ENCODE data around the gene CCR5.

DNA sequence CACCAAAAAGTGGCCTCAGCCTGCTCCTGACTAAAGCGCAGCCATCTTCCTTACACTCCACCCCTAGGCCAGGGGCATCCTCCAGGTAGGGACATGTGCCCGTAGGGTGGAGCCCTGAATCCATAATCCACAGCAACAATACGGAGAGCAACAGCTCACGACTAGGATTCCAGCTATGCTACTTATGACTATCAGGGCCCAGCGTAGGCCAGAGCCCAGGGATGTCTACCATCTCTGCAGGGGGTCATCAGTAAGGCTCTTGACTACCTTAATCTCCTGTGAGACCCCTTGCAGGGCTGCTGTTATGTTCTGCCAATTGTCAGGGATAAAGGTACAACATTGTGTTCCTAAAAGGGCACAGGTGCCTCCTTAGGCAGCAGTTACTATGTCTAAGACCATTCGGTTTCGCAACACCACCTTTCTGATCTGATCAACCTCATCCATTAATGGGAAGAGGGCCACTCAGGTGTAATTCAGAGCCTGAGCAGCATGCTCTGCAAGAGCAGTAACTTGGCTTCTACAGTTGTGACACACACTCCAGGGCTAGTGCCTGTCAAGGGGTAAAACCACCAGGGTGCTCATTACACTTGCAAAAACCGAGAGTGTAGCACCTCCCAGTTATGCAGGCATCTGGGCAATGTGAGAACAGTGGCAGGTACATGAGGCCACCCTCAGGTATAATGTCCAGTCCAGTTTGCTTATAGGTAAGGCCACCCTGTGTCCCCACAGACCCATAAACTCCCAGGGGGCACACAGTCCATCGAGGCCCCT is 47.3 kb downstream of the CCR5 start:
- TF ChIP-seq HDGF (IDR thresholded peaks at IDR 0.05; ENCODE audit: borderline replicate concordance) (no peak), CTBP1 (IDR thresholded peaks at IDR 0.05; ENCODE audit: borderline replicate concordance) (no peak), BHLHE40 (IDR thresholded peaks at IDR 0.05; ENCODE audit: borderline replicate concordance) (no peak), FOXA1 (IDR thresholded peaks at IDR 0.05) (no peak), L3MBTL2 (conservative IDR thresholded peaks at IDR 0.05) (no peak), FOXM1 (IDR thresholded peaks at IDR 0.05; ENCODE audit: borderline replicate concordance) (no peak), SP1 (IDR thresholded peaks at IDR 0.05) (no peak)
